PFSK-1 (cell line): ENCODE results near the gene CCT4.

ENCODE experiments used
- FOXP2 ChIP-seq: optimal IDR thresholded peaks from 2 replicates; pipeline ENCODE3; 2011; ENCODE audit warnings: borderline replicate concordance, control low read depth, inconsistent platforms; ENCODE audit not compliant: insufficient read depth; ENCODE audit errors: extremely low read length, extremely low read depth
- POLR2AphosphoS5 ChIP-seq: IDR thresholded peaks from 2 replicates; pipeline ENCODE4 v1.6.1; 2012; ENCODE audit warnings: low read depth, mild to moderate bottlenecking, control low read depth, low read length, moderate library complexity
- REST ChIP-seq, 2 experiments: IDR thresholded peaks; 2 replicates each; pipeline versions ENCODE4 v1.6.1 to v1.8.0; 2011 to 2012; ENCODE audit warnings: low read depth in 2 of 2, low read length in 2 of 2, control low read depth in 1 of 2, inconsistent platforms in 1 of 2, mild to moderate bottlenecking in 1 of 2, moderate library complexity in 1 of 2; ENCODE audit not compliant: insufficient read depth in 1 of 2
- SIN3A ChIP-seq: IDR thresholded peaks from 2 replicates; pipeline ENCODE4 v1.6.1; 2012; ENCODE audit warnings: mild to moderate bottlenecking, low read length, moderate library complexity, borderline replicate concordance; ENCODE audit not compliant: insufficient read depth
- TAF1 ChIP-seq: IDR thresholded peaks from 2 replicates; pipeline ENCODE4 v1.6.1; 2012; ENCODE audit warnings: low read length, control low read depth, borderline replicate concordance; ENCODE audit not compliant: insufficient read depth

- no peak for TF ChIP-seq REST (IDR thresholded peaks at IDR 0.05; ENCODE audit: insufficient read depth in 1 of 2, low read depth in 2 of 2, low read length in 2 of 2)
- TF ChIP-seq FOXP2, result no peak
- no peak for TF ChIP-seq POLR2AphosphoS5
- no peak for TF ChIP-seq TAF1
- TF ChIP-seq SIN3A, result no peak
Observed at GRCh38 chr2:61882850-61883249, 5.6 kb downstream of the CCT4 start.
